IMR-90 (cell line): ENCODE data around the gene PLA2G4A. TPM values are rescaled to one million over a fixed set of nuclear protein-coding genes. Genes with fewer than 3 reads are reported as not detected.

ENCODE experiments used
- ATAC-seq: fragments of 200-7000 bp; cut with Tn5 transposase; 2 replicates; pipeline ENCODE4 v1.9.1; 2020; ENCODE audit warnings: low read depth, mild to moderate bottlenecking, moderate library complexity
- BruUV-seq: library from RNA; stranded (reverse); fragments of 400-500 nt; replicated peaks from 2 replicates; lab custom pipeline; 2021; lab: Mats Ljungman, UMichigan
- CTCF ChIA-PET: fragments of 300-600 bp; formaldehyde crosslinking; extraction: SDS; loops from one replicate; lab custom pipeline; 2021; ENCODE audit warnings: antibody characterized with exemption; lab: Yijun Ruan, JAX
- POLR2A ChIA-PET: fragments of 300-600 bp; sonication (Branson Sonifier 250); formaldehyde crosslinking; loops from one replicate; lab custom pipeline; 2022; ENCODE audit warnings: antibody characterized with exemption; ENCODE audit not compliant: unreplicated experiment; lab: Charles Lee
- DNase-seq: peaks from one replicate; pipeline ENCODE4 v3.0.0; 2013
- H2AFZ ChIP-seq: replicated peaks from 2 replicates; pipeline ENCODE3; 2013; ENCODE audit warnings: low read length, mild to moderate bottlenecking; ENCODE audit not compliant: poor library complexity
- H2AK5ac ChIP-seq: 2 replicates; pipeline ENCODE4 v1.6.1; 2013; ENCODE audit warnings: low read depth, low read length, inconsistent platforms
- H2AK9ac ChIP-seq: replicated peaks from 2 replicates; pipeline ENCODE3; 2013; ENCODE audit warnings: mild to moderate bottlenecking, low read depth, low read length, moderate library complexity; ENCODE audit not compliant: poor library complexity
- H2BK120ac ChIP-seq: 2 replicates; pipeline ENCODE4 v1.6.1; 2013; ENCODE audit warnings: low read depth, low read length, inconsistent platforms
- H2BK15ac ChIP-seq: 3 replicates; pipeline ENCODE4 v1.6.1; 2013; ENCODE audit warnings: low read depth, low read length, inconsistent platforms
- H2BK20ac ChIP-seq: 2 replicates; pipeline ENCODE4 v1.6.1; 2013; ENCODE audit warnings: low read depth, mild to moderate bottlenecking, inconsistent platforms, low read length, moderate library complexity
- H2BK5ac ChIP-seq: 2 replicates; pipeline ENCODE4 v1.6.1; 2013; ENCODE audit warnings: mild to moderate bottlenecking, low read depth, low read length, inconsistent platforms; ENCODE audit not compliant: poor library complexity, severe bottlenecking
- H3K14ac ChIP-seq: replicated peaks from 2 replicates; pipeline ENCODE4 v1.6.1; 2013; ENCODE audit warnings: low read depth, low read length, inconsistent platforms
- H3K18ac ChIP-seq: 2 replicates; pipeline ENCODE4 v1.6.1; 2013; ENCODE audit warnings: low read depth, low read length, control low read depth
- H3K23ac ChIP-seq: 2 replicates; pipeline ENCODE4 v1.6.1; 2013; ENCODE audit warnings: low read depth, low read length, inconsistent platforms
- H3K27ac ChIP-seq: 2 replicates; pipeline ENCODE4 v1.5.1; 2013; ENCODE audit warnings: mild to moderate bottlenecking, control low read depth, low read length; ENCODE audit not compliant: insufficient read depth
- H3K27me3 ChIP-seq: 2 replicates; pipeline ENCODE4 v1.6.1; 2013; ENCODE audit warnings: low read length; ENCODE audit not compliant: control insufficient read depth, insufficient read depth
- H3K36me3 ChIP-seq: 2 replicates; pipeline ENCODE4 v1.6.1; 2013; ENCODE audit warnings: low read length, mixed read lengths; ENCODE audit not compliant: control insufficient read depth, insufficient read depth
- H3K4ac ChIP-seq: 2 replicates; pipeline ENCODE4 v1.6.1; 2013; ENCODE audit warnings: low read depth, low read length, inconsistent platforms
- H3K4me1 ChIP-seq: 2 replicates; pipeline ENCODE4 v1.6.1; 2013; ENCODE audit warnings: low read length, mixed read lengths; ENCODE audit not compliant: control insufficient read depth, insufficient read depth
- H3K4me2 ChIP-seq: 2 replicates; pipeline ENCODE4 v1.6.1; 2013; ENCODE audit warnings: low read depth, mild to moderate bottlenecking, control low read depth, low read length, moderate library complexity
- H3K4me3 ChIP-seq: 2 replicates; pipeline ENCODE4 v1.5.1; 2013; ENCODE audit warnings: low read depth, mild to moderate bottlenecking, control low read depth, low read length, moderate library complexity; ENCODE audit not compliant: insufficient read depth
- H3K56ac ChIP-seq: 2 replicates; pipeline ENCODE4 v1.6.1; 2013; ENCODE audit warnings: low read length, inconsistent platforms; ENCODE audit not compliant: insufficient read depth; ENCODE audit errors: extremely low read depth
- H3K79me1 ChIP-seq, 2 experiments: 2 replicates each; pipeline ENCODE4 v1.6.1; 2013; ENCODE audit warnings: low read length in 2 of 2, inconsistent platforms in 1 of 2, low read depth in 1 of 2
- H3K9ac ChIP-seq: 2 replicates; pipeline ENCODE4 v1.6.1; 2013; ENCODE audit warnings: low read depth, low read length, control low read depth
- H3K9me1 ChIP-seq: 2 replicates; pipeline ENCODE4 v1.6.1; 2013; ENCODE audit warnings: low read length, inconsistent platforms; ENCODE audit not compliant: insufficient read depth
- H3K9me3 ChIP-seq: 2 replicates; pipeline ENCODE4 v1.6.1; 2013; ENCODE audit warnings: low read length; ENCODE audit not compliant: control insufficient read depth, insufficient read depth
- H4K20me1 ChIP-seq: 2 replicates; pipeline ENCODE4 v1.6.1; 2013; ENCODE audit warnings: low read length, inconsistent platforms; ENCODE audit not compliant: insufficient read depth
- H4K5ac ChIP-seq: 2 replicates; pipeline ENCODE4 v1.6.1; 2013; ENCODE audit warnings: mild to moderate bottlenecking, low read depth, low read length, control low read depth
- H4K8ac ChIP-seq, 2 experiments: 2 replicates each; pipeline ENCODE4 v1.6.1; 2013; ENCODE audit warnings: low read depth in 2 of 2, low read length in 2 of 2, control low read depth in 1 of 2, inconsistent platforms in 1 of 2
- H4K91ac ChIP-seq: 2 replicates; pipeline ENCODE4 v1.6.1; 2013; ENCODE audit warnings: low read depth, low read length, inconsistent platforms; ENCODE audit not compliant: insufficient read depth
- NFE2L2 ChIP-seq: fragments of 150-350 bp; IDR thresholded peaks from 2 replicates; pipeline ENCODE4 v1.6.1; 2016; ENCODE audit warnings: low read depth, mild to moderate bottlenecking, low read length
- POLR2A ChIP-seq: IDR thresholded peaks from 2 replicates; pipeline ENCODE4 v1.6.1; 2012; ENCODE audit warnings: mild to moderate bottlenecking, low read depth, low read length
- RCOR1 ChIP-seq: IDR thresholded peaks from 2 replicates; pipeline ENCODE4 v1.6.1; 2012; ENCODE audit warnings: mild to moderate bottlenecking, low read length, improper control_type of control experiment; ENCODE audit not compliant: insufficient replicate concordance
- SMC3 ChIP-seq: fragments of 150-350 bp; IDR thresholded peaks from 2 replicates; pipeline ENCODE4 v1.6.1; 2016; ENCODE audit warnings: low read depth, mild to moderate bottlenecking, antibody characterized with exemption, low read length, moderate library complexity
- WGBS, 2 experiments: methylation state at CpG; one replicate each; pipeline versions ENCODE4 v1.1.5 to v1.1.7; 2013; ENCODE audit warnings: missing lambda C conversion rate in 2 of 2; ENCODE audit not compliant: insufficient read length in 1 of 2; ENCODE audit errors: extremely low coverage in 2 of 2; 5-methylcytosine and 5-hydroxymethylcytosine counted together
- dilution Hi-C: fragments of 300-500 bp; cut with HindIII; formaldehyde crosslinking; loops from one replicate; pipeline ENCODE4 v1.14.3; 2018; ENCODE audit warnings: low sequenced_read_pairs; ENCODE audit not compliant: unreplicated experiment
- in situ Hi-C: fragments of 300-500 bp; cut with MboI; formaldehyde crosslinking; loops from 3 replicates; pipeline ENCODE4 v1.14.3; 2019; ENCODE audit warnings: low sequenced_read_pairs, inconsistent platforms, mixed read lengths
- intact Hi-C: fragments of 100-400 bp; cut with micrococcal nuclease; formaldehyde crosslinking; loops from 2 replicates; pipeline ENCODE4 v1.10.0; 2022
- polyA plus RNA-seq, 3 experiments: library from polyadenylated mRNA; depleted of rRNA; stranded (reverse); fragments of >200 nt; gene quantifications; 2 replicates each; pipeline ENCODE4 v1.2.3, GENCODE V29; 2012; ENCODE audit warnings: low replicate concordance in 1 of 3
- total RNA-seq: library from RNA; depleted of rRNA; stranded (reverse); fragments of >200 nt; gene quantifications from 2 replicates; pipeline ENCODE4 v1.2.3, GENCODE V29; 2012

Gene PLA2G4A
- total and polyA plus RNA-seq, 2 of the 4 experiments (the other 2 are of a cell fraction), result 1.6 to 3.8 TPM

DNA sequence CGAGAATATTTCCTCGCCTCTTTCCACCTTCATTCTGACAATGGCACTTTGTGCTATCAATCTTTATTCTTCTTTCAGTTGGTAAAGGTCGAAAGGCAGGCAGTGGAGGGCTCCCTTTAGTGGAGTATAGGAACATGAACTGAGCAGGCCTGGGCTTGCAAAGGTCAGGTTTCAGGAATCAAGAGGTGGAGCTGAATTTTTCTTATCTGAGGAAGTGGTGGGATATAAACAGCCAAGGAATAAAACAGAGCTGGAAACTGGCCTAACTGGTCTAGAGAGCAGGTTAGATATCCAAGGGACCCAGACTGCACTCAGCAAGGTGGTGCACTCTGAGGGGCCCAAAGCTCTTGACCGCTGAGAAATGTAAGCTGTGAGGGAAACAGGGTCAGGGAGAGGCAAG lies 99.1 kb downstream of the PLA2G4A start:
- ChIA-PET POLR2A (no interaction called here), CTCF (no interaction called here)
- Histone ChIP-seq H3K27ac (no peak overlapping the region), H3K4me2 (no peak overlapping the region), H4K8ac (no peak overlapping the region), H2BK5ac (no peak overlapping the region), H3K23ac (no peak overlapping the region), H4K91ac (no peak overlapping the region), H3K4ac (no peak overlapping the region), H2AK9ac (no peak overlapping the region), H4K20me1 (no peaks in the 10 kb centered on the region), H2AFZ (no peak overlapping the region), H2BK20ac (no peak overlapping the region), H3K9ac (no peak overlapping the region), H2BK120ac (no peak overlapping the region), H3K56ac (no peak overlapping the region), H3K36me3 (no peaks in the 10 kb centered on the region), H3K9me1 (no peaks in the 10 kb centered on the region), H3K9me3 (no peaks in the 10 kb centered on the region), H3K4me1 (no peaks in the 10 kb centered on the region), H3K14ac (no peak overlapping the region), H4K5ac (0 out of 2 replicates have a peak overlapping the region, but pooled peaks have one; percentile 31), H3K18ac (peak overlapping the region; percentile 64; the same call in 1 of the 2 replicates), H3K79me1 (no peaks in the 10 kb centered on the region), H3K27me3 (no peaks in the 10 kb centered on the region), H3K4me3 (no peak overlapping the region), H2BK15ac (no peak overlapping the region), H2AK5ac (no peak overlapping the region)
- intact Hi-C loops, result no loop called here
- DNase-seq, result no peak
- WGBS, 2 experiments, result no CpG with 5 or more reads among the region's 4 CpGs
- TF ChIP-seq RCOR1, result no peak
- no peak for TF ChIP-seq POLR2A
- no peak for TF ChIP-seq SMC3
- no peak for TF ChIP-seq NFE2L2
- BruUV-seq, result no TSS peak
- ATAC-seq, result no peak
- in situ Hi-C loops, result no loop called here
- dilution Hi-C loops, result no loop called here
